Osteoblast (primary cell): Measurements from ENCODE around the gene RNU1-2. TPM values are rescaled to one million over a fixed set of nuclear protein-coding genes. Genes with fewer than 3 reads are reported as not detected.
"Not testable (repeated sequence)": the region's sequence is repeated elsewhere in the genome, so short reads cannot be mapped to it uniquely, and the experiment has no call there.

Source experiments
- DNase-seq: peaks from one replicate; pipeline ENCODE4 v3.0.0; 2011; ENCODE audit warnings: low spot score, mixed read lengths; ENCODE audit not compliant: insufficient read length; ENCODE audit errors: missing footprints
- H2AFZ ChIP-seq: 2 replicates; pipeline ENCODE4 v1.6.0; 2011; ENCODE audit warnings: mild to moderate bottlenecking, low read length
- H3K27ac ChIP-seq: 2 replicates; pipeline ENCODE4 v1.5.1; 2011; ENCODE audit warnings: mild to moderate bottlenecking, low read depth, low read length, moderate library complexity
- H3K27me3 ChIP-seq: 2 replicates; pipeline ENCODE4 v1.6.0; 2012; ENCODE audit warnings: mild to moderate bottlenecking, control low read depth, inconsistent platforms, low read length, moderate library complexity; ENCODE audit not compliant: insufficient read depth
- H3K36me3 ChIP-seq: 2 replicates; pipeline ENCODE4 v1.5.1; 2011; ENCODE audit warnings: mild to moderate bottlenecking, low read length, control low read depth, moderate library complexity; ENCODE audit not compliant: insufficient read depth
- H3K4me1 ChIP-seq: 2 replicates; pipeline ENCODE4 v1.5.1; 2011; ENCODE audit warnings: mild to moderate bottlenecking, low read length, control low read depth, moderate library complexity; ENCODE audit not compliant: insufficient read depth
- H3K4me2 ChIP-seq: 2 replicates; pipeline ENCODE4 v1.6.0; 2011; ENCODE audit warnings: mild to moderate bottlenecking, low read length; ENCODE audit not compliant: insufficient read depth
- H3K4me3 ChIP-seq: fragments of 200-600 bp; sonication (generic); 3 replicates; pipeline ENCODE4 v1.5.1; 2012; ENCODE audit warnings: mild to moderate bottlenecking, low read length, inconsistent platforms; ENCODE audit not compliant: insufficient read depth
- H3K79me2 ChIP-seq: 2 replicates; pipeline ENCODE4 v1.6.0; 2012; ENCODE audit warnings: mild to moderate bottlenecking, low read length, control low read depth, inconsistent platforms; ENCODE audit not compliant: insufficient read depth
- H3K9me3 ChIP-seq: 2 replicates; pipeline ENCODE4 v1.5.1; 2011; ENCODE audit warnings: low read depth, low read length, control low read depth
- H4K20me1 ChIP-seq: 2 replicates; pipeline ENCODE4 v1.6.0; 2012; ENCODE audit warnings: mild to moderate bottlenecking, low read length, control low read depth; ENCODE audit not compliant: insufficient read depth
- small RNA-seq: library from RNA; depleted of rRNA; stranded (forward); fragments of <200 nt; gene quantifications from one replicate; pipeline ENCODE3, GENCODE V24; 2012
- total RNA-seq: library from RNA; depleted of rRNA; stranded (reverse); fragments of >200 nt; gene quantifications from 2 replicates; pipeline ENCODE4 v1.2.3, GENCODE V29; 2012
- TF ChIP-seq, protein P1 (sequence below): IDR thresholded peaks from 2 replicates; pipeline ENCODE4 v1.5.1; 2011; ENCODE audit warnings: mild to moderate bottlenecking, low read depth, low read length, moderate library complexity; ENCODE audit errors: extremely low read depth

Gene RNU1-2
- total RNA-seq, 1 donor: not detected

DNA sequence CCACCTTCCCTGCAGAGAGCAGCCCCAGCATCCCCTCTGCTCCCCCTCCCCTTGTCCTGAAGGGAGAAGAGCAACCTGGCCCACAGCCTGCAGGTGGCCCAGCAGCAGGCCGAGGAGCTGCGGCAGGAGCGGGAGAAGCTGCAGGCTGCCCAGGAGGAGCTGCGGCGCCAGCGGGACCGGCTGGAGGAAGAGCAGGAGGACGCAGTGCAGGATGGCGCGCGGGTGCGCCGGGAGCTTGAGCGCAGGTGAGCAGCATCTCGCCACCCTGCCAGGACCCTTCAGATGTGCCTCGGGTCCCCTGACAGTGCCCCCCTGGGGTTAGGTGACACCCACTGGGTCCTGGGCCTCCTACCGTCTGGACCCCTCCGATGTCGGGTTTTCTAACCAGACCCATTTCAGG, 48.3 kb downstream of the RNU1-2 start:
- H3K79me2 ChIP-seq: no peaks in the 10 kb centered on the region
- TF ChIP-seq, protein P1, sequence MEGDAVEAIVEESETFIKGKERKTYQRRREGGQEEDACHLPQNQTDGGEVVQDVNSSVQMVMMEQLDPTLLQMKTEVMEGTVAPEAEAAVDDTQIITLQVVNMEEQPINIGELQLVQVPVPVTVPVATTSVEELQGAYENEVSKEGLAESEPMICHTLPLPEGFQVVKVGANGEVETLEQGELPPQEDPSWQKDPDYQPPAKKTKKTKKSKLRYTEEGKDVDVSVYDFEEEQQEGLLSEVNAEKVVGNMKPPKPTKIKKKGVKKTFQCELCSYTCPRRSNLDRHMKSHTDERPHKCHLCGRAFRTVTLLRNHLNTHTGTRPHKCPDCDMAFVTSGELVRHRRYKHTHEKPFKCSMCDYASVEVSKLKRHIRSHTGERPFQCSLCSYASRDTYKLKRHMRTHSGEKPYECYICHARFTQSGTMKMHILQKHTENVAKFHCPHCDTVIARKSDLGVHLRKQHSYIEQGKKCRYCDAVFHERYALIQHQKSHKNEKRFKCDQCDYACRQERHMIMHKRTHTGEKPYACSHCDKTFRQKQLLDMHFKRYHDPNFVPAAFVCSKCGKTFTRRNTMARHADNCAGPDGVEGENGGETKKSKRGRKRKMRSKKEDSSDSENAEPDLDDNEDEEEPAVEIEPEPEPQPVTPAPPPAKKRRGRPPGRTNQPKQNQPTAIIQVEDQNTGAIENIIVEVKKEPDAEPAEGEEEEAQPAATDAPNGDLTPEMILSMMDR: no peak

DNA sequence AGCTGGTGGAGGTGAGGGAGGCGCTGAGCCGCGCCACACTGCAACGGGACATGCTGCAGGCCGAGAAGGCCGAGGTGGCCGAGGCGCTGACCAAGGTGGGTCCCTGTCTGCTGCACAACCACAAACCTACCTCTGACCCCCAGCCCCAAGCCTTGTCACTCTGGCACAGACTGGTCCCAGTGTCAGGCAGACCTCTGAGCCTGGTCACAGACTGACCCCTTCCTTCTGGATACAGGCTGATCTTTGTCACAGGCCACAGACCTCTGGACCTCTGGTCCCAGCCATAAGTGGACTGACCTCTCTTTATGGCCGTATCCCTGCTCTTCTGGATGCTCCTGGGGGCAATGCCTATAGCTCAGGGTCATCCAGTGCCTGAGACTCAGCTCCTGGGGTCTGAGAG, 49.7 kb downstream of the RNU1-2 start:
- not testable (repeated sequence) for H4K20me1 ChIP-seq, H3K4me2 ChIP-seq, H3K27ac ChIP-seq, H3K27me3 ChIP-seq, H3K79me2 ChIP-seq, H3K4me1 ChIP-seq, H3K36me3 ChIP-seq, H2AFZ ChIP-seq, H3K4me3 ChIP-seq, DNase-seq, H3K9me3 ChIP-seq

More for the DNA sequence above, 48.3 kb downstream of the RNU1-2 start:
- H3K27me3 ChIP-seq: no peaks in the 10 kb centered on the region
- H3K4me3 ChIP-seq: no peak overlapping the region
- no peaks in the 10 kb centered on the region for H3K9me3 ChIP-seq
- H3K36me3 ChIP-seq: no peaks in the 10 kb centered on the region
- H3K4me1 ChIP-seq: peaks cover 5% of the 10 kb centered on the region
- H2AFZ ChIP-seq: no peak overlapping the region
- no peaks in the 10 kb centered on the region for H4K20me1 ChIP-seq
- no peak for DNase-seq
- no peak overlapping the region for H3K27ac ChIP-seq
- no peak overlapping the region for H3K4me2 ChIP-seq

Small RNAs within 50 kb of the gene (small RNA-seq; reads per million reads assigned to genes)
- gene MIR3675 (not detected), gene RNU1-2 (not detected), gene RNU1-5P (not detected)

Other genes starting within 250 kb of the RNU1-2 start
- under 0.01 TPM in 1 of 2 replicates, not detected in the other for gene RNU1-3, start 229.0 kb upstream of the RNU1-2 start, total RNA-seq
- under 0.01 TPM in 1 of 2 replicates, not detected in the other for gene RNU1-4, start 155.5 kb upstream of the RNU1-2 start, total RNA-seq
- gene CROCC, start 26.0 kb downstream of the RNU1-2 start, total RNA-seq: 15.0 and 20.3 TPM in 2 replicates
- gene MFAP2, start 84.6 kb downstream of the RNU1-2 start, total RNA-seq: 61.2 and 72.2 TPM in 2 replicates
- gene ATP13A2, start 115.9 kb downstream of the RNU1-2 start, total RNA-seq: 30.6 and 34.4 TPM in 2 replicates
- gene SDHB, start 158.1 kb downstream of the RNU1-2 start, total RNA-seq: 87.6 and 87.8 TPM in 2 replicates
- gene PADI2, start 223.5 kb downstream of the RNU1-2 start, total RNA-seq: under 0.01 and 0.29 TPM in 2 replicates